A549 (cell line): Measurements from ENCODE around the gene CDYL.
A peak's percentile ranks its signal among the peaks of the same experiment; 100 is the strongest.

Experiments used
- CTCF ChIP-seq: fragments of >200 bp; sonication (Bioruptor Twin); formaldehyde crosslinking; IDR thresholded peaks from 3 replicates; pipeline ENCODE4 v1.5.1; 2016
- EP300 ChIP-seq, 2 experiments: fragments of >200 bp; sonication (Bioruptor Twin); formaldehyde crosslinking; IDR thresholded peaks; 2 replicates in 1 of 2; 3 replicates in 1 of 2; pipeline ENCODE4 v1.6.1; 2016 to 2017
- MAX ChIP-seq: IDR thresholded peaks from 2 replicates; pipeline ENCODE4 v1.6.1; 2012

- peak; percentile 23; the same call in 2 of the 3 replicates for TF ChIP-seq CTCF
- TF ChIP-seq MAX: peak; percentile 49
- TF ChIP-seq EP300 (IDR thresholded peaks at IDR 0.05): no peak
Observed at GRCh38 chr6:4775494-4776130, 592 bp upstream of the CDYL start.
